GM10248 (cell line): ENCODE results near the gene SMAD6.

Experiments used
- CTCF ChIA-PET: fragments of 300-600 bp; sonication (Branson Sonifier 250); formaldehyde crosslinking; extraction: SDS; loops from one replicate; lab custom pipeline; 2021; ENCODE audit warnings: antibody characterized with exemption; lab: Yijun Ruan, JAX
- POLR2A ChIA-PET: fragments of 350-650 bp; sonication (Branson Sonifier 250); formaldehyde crosslinking; extraction: SDS; loops from one replicate; lab custom pipeline; 2020; ENCODE audit warnings: antibody characterized with exemption; lab: Yijun Ruan, JAX
- DNase-seq: peaks from one replicate; pipeline ENCODE4 v3.0.0; 2012; ENCODE audit errors: extremely low spot score
- TF ChIP-seq, protein P1 (sequence below): IDR thresholded peaks from 2 replicates; pipeline ENCODE4 v1.5.1; 2012; ENCODE audit warnings: mild to moderate bottlenecking, low read depth; ENCODE audit errors: extremely low read depth, missing control alignments, control extremely low read depth

Gene SMAD6

DNA sequence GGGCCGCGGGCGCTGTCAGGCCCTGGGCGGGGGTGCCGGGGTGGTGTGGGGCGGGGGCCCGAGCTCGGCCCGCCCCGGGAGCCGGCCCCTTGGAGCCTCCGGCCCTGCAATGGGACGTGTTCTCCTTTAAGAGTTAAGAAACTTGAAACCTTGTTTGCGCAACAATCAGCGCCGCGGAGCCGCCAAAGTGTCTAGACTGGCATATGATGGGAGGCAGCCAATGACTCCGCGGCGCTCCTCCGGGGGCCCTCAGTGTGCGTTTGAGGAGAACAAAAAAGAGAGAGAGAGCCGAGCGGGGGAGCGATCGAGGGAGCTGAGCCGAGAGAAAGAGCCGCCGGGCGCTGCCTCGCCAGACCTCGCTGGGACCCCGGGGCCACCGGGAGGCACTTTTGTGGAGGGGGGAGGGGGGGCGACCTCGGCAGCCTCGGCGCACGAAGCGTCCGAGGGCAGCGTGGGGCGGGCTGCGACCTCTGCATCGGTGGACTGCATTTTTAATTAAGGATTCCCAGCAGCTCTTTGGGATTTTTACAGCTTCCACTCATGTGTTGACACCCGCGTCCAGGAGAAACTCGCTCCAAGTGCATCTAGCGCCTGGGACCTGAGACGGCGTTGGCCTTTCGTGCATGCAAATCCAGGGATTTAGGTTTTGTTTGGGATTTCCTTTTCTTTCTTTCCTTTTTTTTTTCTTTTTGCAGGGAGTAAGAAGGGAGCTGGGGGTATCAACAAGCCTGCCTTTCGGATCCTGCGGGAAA lies at the start of gene SMAD6:
TSS of gene SMAD6 (plus strand) at position 202 of the 752 bp plus-strand sequence. CDS start 1,023 bp downstream, outside the sequence.
- peak; percentile 48 for DNase-seq
- TF ChIP-seq, protein P1, sequence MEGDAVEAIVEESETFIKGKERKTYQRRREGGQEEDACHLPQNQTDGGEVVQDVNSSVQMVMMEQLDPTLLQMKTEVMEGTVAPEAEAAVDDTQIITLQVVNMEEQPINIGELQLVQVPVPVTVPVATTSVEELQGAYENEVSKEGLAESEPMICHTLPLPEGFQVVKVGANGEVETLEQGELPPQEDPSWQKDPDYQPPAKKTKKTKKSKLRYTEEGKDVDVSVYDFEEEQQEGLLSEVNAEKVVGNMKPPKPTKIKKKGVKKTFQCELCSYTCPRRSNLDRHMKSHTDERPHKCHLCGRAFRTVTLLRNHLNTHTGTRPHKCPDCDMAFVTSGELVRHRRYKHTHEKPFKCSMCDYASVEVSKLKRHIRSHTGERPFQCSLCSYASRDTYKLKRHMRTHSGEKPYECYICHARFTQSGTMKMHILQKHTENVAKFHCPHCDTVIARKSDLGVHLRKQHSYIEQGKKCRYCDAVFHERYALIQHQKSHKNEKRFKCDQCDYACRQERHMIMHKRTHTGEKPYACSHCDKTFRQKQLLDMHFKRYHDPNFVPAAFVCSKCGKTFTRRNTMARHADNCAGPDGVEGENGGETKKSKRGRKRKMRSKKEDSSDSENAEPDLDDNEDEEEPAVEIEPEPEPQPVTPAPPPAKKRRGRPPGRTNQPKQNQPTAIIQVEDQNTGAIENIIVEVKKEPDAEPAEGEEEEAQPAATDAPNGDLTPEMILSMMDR, result no peak
- ChIA-PET POLR2A (no interaction called here), CTCF (no interaction called here)

DNA sequence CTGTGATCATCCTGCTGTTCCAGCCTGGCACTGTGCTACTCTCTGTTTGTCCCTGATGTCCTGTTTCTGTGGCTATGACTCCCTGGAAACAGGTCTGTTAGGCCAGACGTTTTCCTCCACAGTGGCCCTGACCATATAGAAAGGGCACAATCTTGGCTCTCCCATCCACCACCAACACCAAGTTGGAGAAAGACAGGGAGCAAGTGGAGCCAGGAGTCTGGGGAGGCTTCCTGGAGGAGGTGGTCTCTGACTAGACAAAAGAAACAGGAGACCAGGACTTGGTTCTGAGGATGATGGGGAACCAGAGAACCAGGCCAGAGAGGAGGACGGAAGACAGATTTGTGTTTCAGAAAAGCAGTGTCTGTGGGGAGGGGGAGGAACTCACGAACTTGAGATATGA lies 49.2 kb upstream of the SMAD6 start:
- POLR2A ChIA-PET, result no interaction called here
- TF ChIP-seq, protein P1, result no peak
- CTCF ChIA-PET, result interaction anchor here (2.1 kb wide), 1 partner anchor 14 kb away, joined by 7 read pairs; no protein-coding TSS in a partner anchor
- DNase-seq, result no peak

DNA sequence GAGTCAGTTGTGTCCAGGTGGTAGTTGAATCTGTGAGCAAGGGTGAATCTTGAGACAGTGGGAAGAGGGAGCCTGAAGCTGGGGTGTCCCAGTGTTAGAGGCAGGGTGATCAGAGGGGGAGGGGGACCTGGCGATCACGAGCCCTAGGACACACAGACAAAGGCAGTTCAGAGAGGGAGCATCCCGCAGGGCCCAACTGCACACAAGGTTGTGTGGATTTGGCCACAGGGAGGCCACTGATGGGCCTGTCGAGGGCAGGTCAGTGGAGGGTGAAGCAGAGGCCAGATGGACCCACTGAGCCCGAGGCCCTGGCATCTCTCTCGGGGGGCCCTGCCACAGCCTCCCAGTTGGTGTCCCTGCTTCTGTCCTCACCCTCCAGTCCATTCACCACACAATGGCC lies 48.6 kb upstream of the SMAD6 start:
- POLR2A ChIA-PET, result no interaction called here
- TF ChIP-seq, protein P1, result no peak
- DNase-seq, result no peak
- CTCF ChIA-PET, result no interaction called here

DNA sequence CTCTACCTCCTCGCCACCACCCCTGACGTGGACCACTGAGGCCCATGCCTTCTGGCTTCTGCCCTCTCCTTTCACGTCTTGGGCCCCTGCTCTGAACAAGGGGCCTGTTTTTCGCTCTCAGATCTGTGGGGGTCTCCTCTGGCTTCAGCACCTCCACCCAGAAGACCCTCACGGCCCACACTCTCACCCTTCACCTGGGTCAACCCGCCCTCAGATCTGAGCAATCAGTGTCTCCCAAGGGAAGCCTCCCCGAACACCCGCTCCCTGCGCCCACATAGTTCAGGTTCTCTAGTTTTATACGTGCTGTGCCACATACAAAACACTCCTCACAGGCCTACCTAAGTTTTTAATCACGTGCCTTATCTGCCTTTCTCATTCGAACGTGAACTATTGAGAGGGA lies 48.2 kb upstream of the SMAD6 start:
- POLR2A ChIA-PET, result no interaction called here
- TF ChIP-seq, protein P1, result no peak
- CTCF ChIA-PET, result no interaction called here
- no peak for DNase-seq

DNA sequence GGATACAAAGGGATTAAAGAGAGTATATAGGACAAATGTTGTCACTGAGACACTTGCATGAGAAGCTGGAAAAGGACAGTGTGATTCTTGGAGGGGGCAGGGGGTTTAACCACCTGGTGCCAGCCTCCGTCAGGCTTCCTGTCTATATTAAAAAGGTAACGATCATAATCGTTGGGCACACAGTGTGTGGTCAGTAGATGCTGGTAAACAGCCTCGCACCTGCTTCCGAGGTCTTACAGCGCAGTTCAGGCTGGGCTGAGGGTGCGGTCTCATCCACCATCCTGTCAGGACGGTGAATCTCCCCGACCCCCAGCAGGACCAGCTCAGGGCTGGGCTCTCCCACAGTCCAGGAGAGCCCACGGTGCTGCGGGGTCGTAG lies 47.7 kb upstream of the SMAD6 start:
- CTCF ChIA-PET, result no interaction called here
- no peak for DNase-seq
- POLR2A ChIA-PET, result no interaction called here
- TF ChIP-seq, protein P1, result no peak

DNA sequence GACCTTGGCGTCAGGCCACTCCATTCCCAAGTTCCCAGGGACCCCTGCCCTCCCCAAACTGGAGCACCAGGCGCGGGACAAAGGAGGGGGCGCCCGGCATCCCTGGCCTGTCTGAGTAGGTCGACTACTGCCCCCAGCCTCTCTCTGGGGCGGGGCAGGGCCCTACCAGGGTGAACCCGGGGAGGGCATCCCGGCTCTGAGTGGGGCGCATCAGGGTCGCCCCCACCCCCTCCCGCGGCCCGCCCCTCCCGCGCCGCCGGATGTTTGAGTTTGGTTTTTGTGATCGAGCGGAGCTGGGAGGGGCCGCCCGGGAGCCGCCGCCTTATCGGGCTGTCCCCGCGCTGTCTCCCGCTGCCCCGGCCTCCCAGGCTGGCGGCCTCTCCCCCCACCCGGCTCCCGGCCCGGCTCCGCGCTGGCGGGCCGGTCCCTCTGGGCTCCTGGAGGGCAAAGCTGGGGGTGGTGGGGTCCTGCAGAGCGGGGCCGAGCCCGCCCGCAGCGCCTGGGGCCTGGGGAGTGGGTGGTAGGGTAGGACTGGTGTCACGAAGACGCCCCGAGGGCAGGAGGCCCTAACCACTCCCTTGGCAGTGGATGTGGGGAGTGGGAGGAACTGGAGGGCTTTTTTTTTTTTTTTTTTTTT lies 47.2 kb upstream of the SMAD6 start:
- POLR2A ChIA-PET, result no interaction called here
- DNase-seq, result no peak
- CTCF ChIA-PET, result no interaction called here
- TF ChIP-seq, protein P1, result no peak
